GM18858 (cell line): ENCODE results near the gene ACP6.
"Not testable (repeated sequence)": the region's sequence is repeated elsewhere in the genome, so short reads cannot be mapped to it uniquely, and the experiment has no call there.

ENCODE experiments used
- ATAC-seq: cut with Tn5 transposase; IDR thresholded peaks from one replicate; pipeline ENCODE4 v1.9.1; 2021; ENCODE audit not compliant: unreplicated experiment

Gene ACP6

DNA sequence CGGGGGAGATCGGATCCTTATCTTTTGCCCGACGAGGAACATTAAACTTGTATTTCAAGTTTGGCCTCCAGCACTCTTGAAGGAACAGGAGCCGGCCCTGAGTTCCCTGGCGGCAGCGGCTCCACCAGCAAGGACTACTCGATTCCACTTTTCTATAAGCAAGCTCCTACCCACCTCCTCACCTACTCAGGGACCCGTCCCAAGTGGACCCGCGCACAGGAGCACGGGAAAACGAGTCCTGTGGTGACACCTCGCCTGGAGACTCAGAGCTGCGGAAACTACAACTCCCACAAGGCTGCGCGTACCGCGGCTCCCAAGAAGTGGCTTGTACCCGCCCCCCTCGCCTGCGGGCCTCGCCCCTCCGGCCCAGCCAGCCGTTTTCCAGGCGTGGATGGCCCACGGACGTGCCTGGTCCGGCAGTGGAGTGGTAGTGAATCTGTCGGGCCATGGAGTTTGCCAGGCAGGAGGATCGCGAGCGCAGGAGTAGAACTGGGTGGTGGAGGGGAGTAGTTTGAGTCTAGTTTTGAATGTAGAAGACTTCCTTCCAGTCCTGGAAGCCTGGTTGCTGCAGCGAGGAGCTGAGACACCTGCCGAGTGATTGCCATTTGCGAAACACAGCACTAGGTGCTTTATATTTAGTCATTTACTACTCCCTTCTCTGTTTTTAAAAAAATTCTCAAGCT lies at the start of gene ACP6:
Gene ACP6 (minus strand): TSS at position 206 of the 683 bp plus-strand sequence. CDS start 476 bp downstream, outside the sequence.
- peak; percentile 92 for ATAC-seq

DNA sequence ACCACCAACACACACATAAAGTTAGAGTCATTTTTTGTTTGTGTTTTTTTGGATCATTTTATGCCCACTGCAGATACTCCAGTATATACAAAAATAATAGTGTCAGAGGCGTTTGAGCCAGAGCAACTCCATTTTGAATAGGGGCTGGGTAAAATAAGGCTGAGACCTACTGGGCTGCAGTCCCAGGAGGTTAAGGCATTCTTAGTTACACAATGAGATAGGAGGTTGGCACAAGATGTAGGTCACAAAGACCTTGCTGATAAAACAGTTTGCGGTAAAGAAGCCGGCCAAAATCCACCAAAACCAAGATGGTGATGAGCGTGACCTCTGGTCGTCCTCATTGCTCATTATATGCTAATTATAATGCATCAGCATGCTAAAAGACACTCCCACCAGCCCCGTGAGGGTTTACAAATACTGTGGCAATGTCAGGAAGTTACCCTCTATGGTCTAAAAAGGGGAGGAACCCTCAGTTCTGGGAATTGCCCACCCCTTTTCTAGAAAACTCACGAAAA lies 49.4 kb upstream of the ACP6 start:
- ATAC-seq, result no peak

DNA sequence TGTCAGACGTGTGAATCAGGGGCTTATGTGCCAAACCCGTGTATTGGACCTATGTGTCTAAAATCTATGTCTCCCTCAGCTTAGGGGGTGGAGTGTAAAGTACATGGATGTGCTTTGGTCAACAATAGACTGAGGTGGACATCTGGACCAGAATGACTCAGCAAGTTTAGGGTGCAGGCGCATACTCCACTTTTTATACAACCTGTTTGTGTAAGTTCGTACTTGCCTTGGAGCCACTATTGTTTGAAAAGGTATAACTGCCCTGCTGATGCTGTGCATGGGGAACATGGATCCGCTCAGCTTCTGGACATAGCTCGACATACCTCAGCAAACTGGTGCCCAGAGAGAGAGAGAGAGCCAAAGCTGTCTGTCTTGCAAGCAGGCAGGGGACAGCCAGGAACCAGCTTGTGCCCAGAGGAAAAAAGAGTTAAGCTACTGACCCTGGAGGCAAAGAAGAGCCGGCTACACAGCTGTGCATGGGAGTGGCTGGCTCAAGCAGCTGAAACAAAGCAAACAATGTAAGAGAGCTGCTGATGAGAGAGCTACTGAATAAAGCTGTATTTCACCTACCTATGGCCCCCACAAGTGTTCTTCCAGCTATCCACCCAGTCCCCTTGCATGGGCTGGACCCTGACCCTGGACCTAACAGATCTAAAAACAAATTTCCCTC lies 48.8 kb upstream of the ACP6 start:
- no peak for ATAC-seq

DNA sequence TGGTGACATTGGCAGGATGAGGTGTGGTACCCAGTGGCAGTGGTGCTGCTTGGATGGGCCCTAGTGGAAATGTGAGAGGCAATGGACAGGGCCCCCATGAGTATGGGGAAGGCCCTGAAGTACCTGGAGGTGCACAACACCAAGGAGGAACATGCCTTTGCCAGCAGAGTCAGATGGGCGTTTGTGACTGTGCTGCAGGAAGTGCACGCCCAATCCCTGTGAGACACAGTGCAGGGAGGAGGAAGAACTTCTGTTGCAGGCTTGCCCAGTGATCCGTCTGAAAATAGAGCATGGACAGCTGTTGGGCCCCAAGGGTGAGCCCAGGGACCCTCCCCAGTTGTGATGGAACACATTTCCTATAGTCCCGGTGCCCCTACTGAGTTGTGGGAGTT lies 47.4 kb upstream of the ACP6 start:
- no peak for ATAC-seq

DNA sequence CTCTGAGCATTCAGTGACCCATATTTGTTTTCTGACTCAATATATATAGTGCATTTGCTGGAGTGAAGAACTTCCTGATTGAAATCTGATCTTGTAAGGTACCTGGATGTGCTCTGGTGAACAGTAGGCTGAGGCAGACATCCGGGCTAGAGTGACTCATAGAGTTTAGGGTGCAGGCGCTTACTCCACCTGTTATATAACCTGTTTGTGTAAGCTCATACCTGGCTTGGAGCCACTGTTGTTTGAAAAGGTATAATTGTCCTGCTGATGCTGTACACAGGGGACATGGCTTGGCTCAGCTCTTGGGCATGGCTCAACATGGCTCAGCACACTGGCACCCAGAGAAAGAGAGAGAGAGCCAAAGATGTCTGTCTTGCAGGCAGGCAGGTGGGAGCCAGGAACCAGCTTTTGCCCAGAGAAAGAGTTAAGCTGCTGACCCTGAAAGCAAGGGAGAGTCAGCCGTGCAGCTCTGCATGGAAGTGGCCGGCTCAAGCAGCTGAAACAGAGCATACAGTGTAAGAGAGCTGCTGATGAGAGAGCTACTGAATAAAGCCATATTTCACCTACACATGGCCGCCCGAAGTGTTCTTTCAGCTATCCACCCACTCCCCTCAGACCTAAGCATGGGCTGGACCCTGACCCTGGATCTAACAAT lies 46.9 kb upstream of the ACP6 start:
- no peak for ATAC-seq

DNA sequence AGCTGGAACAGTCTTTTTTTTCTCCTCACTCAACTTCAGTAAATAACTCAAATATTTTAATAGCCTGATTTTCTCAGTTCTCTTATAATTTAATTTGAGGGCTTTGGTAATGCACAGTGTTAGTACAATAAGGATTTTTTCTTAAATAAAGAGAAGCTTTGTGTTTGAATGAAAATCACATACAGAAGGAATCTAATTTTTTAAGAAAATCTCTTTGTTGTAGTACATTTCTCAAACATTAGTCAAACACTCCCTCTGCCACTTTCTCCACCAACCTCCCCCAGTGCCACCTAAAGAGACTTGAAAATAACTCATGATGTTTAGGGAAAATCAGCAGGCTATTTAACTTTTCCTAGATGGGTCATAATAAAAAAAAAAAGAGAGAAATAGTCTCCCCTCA lies 42.3 kb upstream of the ACP6 start:
- ATAC-seq, result no peak

DNA sequence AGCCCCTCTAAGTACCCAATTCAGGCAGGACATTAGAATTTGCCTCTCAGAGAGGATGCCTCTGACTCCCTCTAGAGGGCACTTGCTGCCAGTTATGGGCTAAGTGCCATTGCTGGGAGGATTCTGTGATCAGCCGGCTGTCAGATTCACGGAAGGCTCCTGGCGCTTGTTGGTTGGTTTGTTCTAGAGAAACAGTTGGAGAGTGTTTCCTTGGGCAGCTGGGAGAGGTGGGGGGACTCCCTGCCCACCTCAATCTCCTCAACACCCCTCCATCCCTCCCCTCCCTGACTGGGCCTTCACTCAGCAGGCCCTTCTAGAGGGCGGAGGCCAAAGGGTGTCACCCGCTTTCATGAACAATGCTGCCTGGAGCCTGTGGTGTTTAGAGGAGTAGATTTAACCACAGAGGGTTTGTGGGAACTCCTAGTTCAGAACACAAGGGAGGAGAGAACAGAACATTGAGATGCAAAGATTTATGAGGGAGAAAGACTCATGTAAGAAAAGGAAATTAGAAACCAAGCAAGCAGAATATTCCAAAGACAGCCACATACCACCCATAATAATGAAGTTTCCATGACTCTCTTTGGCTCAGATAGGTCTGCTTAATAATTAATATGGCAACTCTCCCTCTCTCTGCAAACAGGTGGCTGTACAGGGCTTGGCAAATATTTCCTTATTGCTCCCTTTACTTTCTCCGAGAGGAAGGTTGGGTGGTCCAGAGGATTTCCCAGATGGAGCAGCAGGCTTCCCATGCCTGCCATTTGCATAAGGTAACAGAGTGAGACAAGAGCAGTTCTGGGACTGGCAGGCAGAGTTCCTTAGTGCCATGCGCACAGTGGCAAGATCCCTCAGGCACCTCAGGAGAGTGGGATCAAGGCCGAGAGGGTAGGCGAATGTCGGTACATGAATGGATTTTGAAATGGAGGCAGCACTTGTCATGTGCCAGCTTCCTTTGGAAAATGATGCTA lies 30.0 kb upstream of the ACP6 start:
- ATAC-seq, result no peak

DNA sequence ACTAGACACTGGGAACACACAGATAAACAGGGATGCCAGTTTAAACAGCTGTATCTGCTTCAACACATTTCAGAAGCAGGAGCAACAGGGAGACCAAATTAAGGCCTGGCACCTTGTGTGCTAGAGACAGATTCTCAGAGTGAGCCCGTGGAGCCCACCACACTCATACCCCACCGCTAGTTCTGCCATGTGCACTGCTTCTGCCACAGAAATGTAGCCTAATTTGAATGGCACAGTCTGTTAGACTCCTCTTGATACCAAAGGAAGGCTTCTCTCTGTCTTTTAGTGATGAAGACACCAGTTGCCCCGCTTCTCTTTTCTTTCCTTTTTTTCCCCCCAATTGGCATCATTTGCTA lies 29.3 kb upstream of the ACP6 start:
- no peak for ATAC-seq

DNA sequence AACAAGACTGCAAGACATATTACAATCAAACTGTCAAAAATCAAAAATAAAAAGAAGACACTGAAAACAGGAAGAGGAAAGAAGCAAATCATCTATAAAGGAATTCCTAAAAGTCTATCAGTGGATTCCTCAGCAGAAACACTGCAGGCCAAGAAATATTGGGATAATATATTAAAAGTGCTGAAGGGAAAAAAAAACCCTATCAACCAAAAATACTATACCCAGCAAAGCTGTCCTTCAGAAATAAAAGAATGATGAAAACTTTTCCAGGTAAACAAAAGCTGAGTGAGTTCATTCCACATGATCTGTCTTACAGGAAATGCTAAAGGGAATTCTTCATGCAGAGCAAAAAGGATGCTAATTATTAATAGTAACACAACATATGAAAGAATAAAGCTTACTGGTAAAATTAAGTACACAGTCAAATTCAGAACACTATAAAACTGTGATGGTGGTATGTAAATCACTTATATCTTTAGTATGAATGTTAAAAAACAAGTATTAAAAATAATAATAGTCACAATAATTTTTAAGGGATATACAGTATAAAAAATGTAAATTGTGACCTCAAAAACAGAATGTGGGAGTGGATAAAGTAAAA lies 12.9 kb upstream of the ACP6 start:
- ATAC-seq, result no peak

DNA sequence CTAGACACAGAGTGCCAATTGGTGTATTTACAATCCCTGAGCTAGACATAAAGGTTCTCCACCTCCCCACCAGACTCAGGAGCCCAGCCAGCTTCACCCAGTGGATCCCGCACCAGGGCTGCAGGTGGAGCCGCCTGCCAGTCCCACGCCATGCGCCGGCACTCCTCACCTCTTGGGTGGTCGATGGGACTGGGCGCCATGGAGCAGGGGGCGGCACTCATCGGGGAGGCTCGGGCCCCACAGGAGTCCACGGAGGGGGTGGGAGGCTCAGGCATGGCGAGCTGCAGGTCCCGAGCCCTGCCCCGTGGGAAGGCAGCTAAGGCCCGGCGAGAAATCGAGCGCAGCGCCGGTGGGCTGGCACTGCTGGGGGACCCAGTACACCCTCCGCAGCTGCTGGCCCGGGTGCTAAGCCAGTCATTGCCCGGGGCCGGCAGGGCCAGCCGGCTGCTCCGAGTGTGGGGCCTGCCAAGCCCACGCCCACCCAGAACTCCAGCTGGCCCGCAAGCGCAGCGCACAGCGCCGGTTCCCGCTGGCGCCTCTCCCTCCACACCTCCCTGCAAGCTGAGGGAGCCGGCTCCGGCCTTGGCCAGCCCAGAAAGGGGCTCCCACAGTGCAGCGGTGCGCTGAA lies 10.4 kb upstream of the ACP6 start:
- not testable (repeated sequence) for ATAC-seq

DNA sequence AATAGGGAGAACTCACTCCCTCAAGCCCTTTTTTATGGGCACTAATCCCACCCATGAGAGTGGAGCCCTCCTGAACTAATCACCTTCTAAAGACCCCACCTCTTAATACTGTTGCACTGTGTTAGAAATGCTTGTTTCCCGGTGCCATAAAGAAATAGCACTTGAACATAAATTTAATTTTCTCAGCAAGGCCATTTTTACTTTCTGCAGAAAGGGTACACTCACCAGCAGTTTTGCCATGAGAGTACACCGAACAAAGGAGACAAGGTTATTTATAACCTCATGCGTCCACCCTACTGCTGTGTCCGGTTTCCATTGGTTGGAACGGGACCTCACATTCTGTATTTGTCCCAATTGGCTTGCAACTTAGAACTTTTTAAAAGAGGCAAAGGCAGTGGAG lies 7.4 kb upstream of the ACP6 start:
- ATAC-seq, result not testable (repeated sequence)

DNA sequence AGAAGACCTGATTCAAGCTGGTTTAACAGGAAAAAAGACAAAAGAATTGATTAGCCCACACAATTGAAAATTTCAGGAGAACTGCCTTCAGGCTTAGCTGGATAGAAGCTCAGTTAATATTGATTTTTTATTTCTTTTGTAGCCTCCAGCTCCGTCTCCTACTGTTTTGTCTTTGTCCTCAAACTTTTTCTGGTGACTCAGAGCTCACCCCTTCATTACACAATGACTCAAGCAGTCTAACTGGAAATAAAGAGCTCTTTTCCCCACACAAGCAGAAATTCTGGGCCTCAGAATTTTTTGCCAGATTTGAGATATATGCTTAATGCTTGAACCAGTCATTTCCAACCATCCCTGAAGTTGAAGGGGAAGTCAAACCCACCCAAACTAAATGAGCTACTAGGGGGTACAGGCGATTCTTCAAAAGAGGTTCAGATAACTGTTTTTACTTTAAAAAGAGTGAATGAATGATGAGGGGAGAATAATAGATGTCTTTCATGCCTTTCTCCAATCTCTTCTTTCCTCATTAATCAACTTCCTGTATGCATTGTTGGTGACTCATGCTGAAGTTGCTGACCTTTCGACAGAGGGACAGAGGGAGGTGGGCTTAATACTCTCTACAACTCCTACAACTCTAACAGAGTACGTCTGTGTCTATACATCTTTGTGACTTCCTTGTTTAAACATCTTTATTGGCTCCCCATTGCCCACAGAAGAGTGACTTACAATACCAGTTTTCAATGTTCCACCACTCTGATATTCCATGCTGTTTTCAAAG lies 6.2 kb upstream of the ACP6 start:
- ATAC-seq, result no peak

DNA sequence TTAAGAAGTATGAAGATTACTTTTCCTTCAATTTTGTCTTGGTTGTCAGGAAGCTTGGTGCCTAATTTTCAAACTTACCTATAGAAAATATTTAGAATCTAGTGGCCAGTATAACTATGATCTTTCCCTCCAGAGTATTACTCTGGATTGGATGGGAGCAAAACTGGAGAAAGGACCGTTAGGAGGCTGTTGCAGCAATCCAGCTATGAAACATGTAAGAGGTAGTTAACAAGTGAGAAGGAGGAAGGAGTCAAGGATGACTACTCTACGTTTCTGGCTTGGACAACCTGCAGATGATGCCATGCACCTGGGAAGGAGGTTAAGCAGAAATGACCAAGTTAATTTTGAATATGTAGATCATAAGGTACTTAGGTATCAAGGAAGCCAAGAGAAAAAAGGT lies 3.5 kb upstream of the ACP6 start:
- no peak for ATAC-seq

DNA sequence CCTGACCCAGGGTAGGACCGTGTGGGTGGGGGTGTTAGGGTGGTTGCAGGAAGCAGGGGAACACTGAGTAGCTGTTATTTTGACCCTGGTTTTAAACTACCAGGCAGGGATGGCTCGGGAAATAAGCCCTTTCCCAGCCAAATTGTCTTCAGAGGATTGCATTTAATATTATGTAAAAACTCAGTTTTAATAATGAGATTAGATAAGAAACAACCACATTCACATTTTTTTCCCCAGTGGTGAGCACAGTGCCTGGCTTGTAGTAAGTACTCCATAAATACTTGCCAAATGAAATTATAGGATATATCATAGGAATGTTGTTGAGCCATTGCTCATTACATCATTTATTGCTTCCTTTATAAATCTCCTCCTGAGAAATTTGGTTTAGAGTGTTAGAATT lies 3.1 kb upstream of the ACP6 start:
- no peak for ATAC-seq

DNA sequence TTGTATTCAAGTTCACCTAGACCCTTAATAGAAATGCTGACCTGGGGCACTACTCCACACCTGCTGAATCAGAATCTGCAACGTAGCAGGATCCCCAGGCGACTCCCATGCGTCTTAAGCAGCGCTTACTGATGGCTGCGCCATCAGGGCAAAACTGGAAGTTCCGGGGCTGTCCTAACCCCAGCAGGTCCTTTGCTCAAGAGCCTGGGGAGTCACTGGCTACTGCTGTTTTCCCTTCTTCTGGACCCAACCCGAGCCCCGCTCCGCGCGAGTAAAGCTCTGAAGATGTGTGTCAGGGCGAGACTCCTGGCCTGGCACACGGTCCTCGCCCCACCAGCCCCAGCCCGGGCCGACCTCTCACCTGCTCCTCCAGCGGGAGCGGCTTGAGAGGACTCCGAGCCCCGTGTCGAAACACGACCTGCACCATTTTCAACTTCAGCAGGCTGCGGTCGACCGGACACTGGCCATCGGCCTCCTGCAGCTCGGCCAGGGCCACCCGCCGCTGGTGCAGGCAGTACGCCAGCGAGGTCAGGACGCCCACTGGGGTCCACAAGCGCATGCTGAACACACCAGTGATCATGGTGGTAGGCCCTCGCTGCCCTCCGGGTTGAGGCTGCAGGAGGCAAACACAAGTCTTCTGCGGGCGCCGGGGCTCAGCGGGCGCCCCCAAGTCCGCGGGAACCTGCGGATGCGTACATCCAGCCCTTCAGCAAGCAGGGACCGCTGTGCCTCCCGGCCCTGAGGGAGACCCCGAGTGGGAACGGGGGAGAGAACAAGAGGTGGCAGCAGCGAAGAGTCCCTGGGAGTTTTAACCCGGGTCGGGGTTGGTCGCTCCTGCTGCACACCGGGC lies 630 bp downstream of the ACP6 start:
- peak; percentile 15 for ATAC-seq

DNA sequence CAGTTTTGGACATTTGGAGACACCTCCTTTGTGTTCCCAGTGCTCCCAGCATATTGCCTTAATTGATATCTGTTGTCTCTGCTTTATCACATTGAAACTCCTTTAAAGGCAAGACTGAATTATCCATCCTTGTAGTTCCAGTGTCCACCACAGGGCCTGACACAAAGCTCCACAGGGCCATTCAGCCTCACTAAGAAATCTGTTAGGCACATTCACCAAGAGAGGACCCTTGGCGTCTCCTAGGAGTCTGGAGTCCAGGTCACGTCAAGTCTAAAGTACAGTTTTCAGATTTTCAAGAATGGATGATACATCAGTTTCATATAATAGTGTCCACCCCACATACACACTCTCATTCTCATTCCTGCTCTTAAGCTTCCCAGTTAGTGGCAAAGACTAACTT lies 4.8 kb downstream of the ACP6 start:
- ATAC-seq, result no peak

DNA sequence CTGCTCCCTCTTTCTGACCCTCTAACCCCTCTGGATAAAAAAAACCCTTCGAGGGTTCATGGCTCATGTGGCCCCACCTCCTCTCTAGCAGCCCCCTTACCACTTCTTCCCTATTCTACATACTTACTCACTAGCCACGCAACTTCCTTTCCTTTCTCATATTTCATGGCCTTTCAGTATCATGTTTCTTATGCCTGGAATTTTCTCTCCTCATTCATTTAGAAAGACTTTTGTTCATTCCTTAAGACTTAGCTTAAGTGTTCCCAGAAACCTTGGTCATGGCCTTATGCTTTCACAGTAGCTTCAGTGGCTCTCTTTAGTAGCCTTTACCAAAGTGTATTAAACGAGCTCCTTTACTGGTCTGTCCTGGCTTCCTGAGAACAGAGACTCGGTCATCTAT lies 6.1 kb downstream of the ACP6 start:
- ATAC-seq, result no peak

DNA sequence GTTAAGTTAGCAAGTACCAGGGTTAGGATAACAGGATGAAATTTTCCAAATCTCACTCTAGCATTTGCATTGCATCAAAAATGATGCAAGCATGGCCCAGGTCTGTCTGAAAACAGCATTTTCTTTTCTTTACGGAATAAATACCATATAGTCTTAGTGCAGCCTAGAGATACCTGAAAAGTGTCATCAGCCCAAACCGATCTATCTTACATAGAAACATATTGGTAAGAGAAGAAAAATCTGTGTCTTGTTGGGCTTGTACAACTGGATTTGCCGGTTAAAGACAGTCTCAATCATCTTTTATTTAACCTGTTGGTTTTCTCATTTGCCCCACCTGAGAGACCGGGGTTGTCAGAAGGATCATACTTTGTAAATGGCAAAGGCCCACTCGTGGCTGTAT lies 15.8 kb downstream of the ACP6 start:
- no peak for ATAC-seq

DNA sequence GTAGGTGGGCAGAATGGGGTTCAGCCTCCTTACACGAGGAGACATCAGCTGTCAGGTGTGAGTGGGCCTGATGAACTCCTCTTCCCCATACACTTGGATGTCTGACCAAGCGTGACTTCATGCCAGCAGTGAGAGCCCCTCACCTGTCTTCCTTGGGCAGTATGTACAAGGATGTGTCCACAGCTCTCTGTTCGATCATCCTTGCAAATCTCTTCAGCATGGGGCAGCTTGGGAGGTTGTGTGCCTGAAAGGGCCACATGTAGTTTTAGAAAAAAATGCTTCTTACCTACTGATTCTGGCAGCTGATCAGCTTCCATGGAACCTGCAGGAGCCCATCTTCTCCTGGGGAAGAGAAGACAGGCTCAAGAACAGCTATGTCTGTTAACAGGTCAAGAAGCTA lies 18.0 kb downstream of the ACP6 start:
- no peak for ATAC-seq
